ENCODE measurements around the gene SKOR2. TPM values are rescaled to one million over a fixed set of nuclear protein-coding genes. Genes with fewer than 3 reads are reported as not detected.
"Not testable (repeated sequence)": the region's sequence is repeated elsewhere in the genome, so short reads cannot be mapped to it uniquely, and the experiment has no call there.

Gene SKOR2
- total and polyA plus RNA-seq, 10 donors, result not detected

DNA sequence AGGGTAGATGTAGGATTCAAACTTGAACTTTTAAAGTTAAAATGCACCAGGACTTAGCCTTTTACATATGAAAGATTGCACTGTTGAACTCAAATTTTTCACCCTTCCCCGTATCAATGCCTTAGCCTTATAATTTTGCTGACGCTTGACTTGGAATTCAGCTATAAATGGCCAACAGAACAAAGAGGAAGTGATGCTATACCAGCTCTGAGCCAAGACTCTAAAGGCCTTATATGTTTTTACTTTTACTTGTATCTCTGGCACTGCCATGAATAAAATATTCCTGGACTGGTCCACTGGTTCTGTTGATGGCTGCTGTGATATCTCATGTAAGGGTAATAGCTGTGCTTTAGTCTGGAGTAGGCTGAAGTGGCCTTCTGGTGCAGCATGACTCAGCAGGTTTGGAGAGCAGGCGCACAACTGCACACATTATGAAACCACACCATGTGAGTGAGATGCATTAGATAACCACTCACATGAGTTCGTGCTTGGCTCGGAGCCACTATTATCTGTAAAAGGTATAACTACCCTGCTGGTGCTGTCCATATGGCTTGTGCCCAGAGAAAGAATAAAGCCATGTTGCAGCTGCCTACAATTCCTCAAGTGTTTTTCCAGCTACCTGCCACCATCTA, 66.9 kb downstream of the SKOR2 start:
- Histone ChIP-seq H3K27me3 (replicated peaks in 1 of 7) (peaks cover 0 to 8% (median 3%) of the 10 kb centered on the region in 7 donors), H3K4me1 (no peaks in the 10 kb centered on the region), H3K9me3 (peaks cover 4 to 28% (median 17%) of the 10 kb centered on the region in 8 donors), H3K4me3 (no peak overlapping the region), H3K27ac (no peak overlapping the region), H3K36me3 (no peaks in the 10 kb centered on the region)
- intact Hi-C loops (cut with DNase I; ENCODE audit: low total_unique reads), result no loop called here
- WGBS, 5 donors, result 69 to 93% (median 73%) methylated on average over 5 of the region's 5 CpGs
- TF ChIP-seq, protein P1, sequence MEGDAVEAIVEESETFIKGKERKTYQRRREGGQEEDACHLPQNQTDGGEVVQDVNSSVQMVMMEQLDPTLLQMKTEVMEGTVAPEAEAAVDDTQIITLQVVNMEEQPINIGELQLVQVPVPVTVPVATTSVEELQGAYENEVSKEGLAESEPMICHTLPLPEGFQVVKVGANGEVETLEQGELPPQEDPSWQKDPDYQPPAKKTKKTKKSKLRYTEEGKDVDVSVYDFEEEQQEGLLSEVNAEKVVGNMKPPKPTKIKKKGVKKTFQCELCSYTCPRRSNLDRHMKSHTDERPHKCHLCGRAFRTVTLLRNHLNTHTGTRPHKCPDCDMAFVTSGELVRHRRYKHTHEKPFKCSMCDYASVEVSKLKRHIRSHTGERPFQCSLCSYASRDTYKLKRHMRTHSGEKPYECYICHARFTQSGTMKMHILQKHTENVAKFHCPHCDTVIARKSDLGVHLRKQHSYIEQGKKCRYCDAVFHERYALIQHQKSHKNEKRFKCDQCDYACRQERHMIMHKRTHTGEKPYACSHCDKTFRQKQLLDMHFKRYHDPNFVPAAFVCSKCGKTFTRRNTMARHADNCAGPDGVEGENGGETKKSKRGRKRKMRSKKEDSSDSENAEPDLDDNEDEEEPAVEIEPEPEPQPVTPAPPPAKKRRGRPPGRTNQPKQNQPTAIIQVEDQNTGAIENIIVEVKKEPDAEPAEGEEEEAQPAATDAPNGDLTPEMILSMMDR (IDR thresholded peaks at IDR 0.05 in 8 of 11, conservative IDR thresholded peaks at IDR 0.05 in 3 of 11), result no peak
- TF ChIP-seq POLR2AphosphoS5 (IDR thresholded peaks at IDR 0.05) (no peak), POLR2A (IDR thresholded peaks at IDR 0.05) (no peak)
- DNase-seq, result no peak

DNA sequence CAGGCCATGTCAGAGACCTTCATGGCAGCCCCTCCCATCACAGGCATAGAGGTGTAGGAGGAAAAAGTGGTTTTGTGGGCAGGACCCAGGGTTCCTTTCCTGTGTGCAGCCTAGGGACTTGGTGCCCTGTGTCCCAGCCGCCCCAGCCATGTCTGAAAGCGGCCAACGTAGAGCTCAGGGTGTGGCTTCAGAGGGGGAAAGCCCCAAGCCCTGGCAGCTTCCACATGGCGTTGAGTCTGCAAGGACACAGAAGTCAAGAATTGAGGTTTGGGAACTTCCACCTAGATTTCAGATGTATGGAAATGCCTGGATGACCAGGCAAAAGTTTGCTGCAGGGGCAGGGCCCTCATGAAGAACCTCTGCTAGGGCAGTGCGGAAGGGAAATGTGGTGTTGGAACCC, 69.3 kb downstream of the SKOR2 start:
- intact Hi-C loops (cut with DNase I; ENCODE audit: low total_unique reads), result not testable (repeated sequence)

DNA sequence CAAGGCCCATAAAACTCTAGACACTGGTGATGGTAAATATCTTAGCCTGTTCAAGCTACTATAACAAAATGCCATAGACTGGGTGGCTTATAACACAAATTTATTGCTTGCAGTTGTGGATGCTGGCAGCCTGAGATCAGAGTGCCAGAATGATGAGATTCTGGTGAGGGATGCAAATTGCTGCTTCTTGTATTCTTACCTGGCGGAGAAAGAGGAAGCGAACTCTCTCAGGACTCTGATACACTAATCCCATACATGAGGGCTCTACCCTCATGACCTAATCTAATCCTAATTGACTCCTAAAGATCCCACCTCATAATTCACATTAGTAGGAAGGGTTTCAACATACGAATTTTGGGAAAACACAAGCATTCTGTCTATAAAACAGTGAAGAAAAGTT, 70.7 kb downstream of the SKOR2 start:
- H3K9me3 ChIP-seq, result peaks cover 4 to 28% (median 17%) of the 10 kb centered on the region in 8 donors
- no peaks in the 10 kb centered on the region for H3K36me3 ChIP-seq
- H3K4me1 ChIP-seq, result peaks cover 0 to 7% (median 0%) of the 10 kb centered on the region in 6 donors
- TF ChIP-seq, protein P1 (IDR thresholded peaks at IDR 0.05 in 8 of 11, conservative IDR thresholded peaks at IDR 0.05 in 3 of 11), result no peak
- TF ChIP-seq POLR2AphosphoS5 (IDR thresholded peaks at IDR 0.05) (no peak), POLR2A (IDR thresholded peaks at IDR 0.05) (no peak)
- no peak overlapping the region for H3K4me3 ChIP-seq
- intact Hi-C loops (cut with DNase I; ENCODE audit: low total_unique reads), result no loop called here
- H3K27me3 ChIP-seq (replicated peaks in 1 of 7), result no peaks in the 10 kb centered on the region
- 69 to 81% (median 79%) methylated on average over 3 of the region's 3 CpGs for WGBS, 5 donors
- no peak overlapping the region for H3K27ac ChIP-seq
- DNase-seq, result no peak

More for the DNA sequence above, 69.3 kb downstream of the SKOR2 start:
- H3K9me3 ChIP-seq, result peaks cover 4 to 28% (median 17%) of the 10 kb centered on the region in 8 donors
- WGBS, 5 donors, result 77 to 85% (median 80%) methylated on average over 5 of the region's 5 CpGs
- H3K36me3 ChIP-seq; H3K27ac ChIP-seq; H3K4me3 ChIP-seq; H3K4me1 ChIP-seq; DNase-seq; H3K27me3 ChIP-seq (replicated peaks in 1 of 7): not testable (repeated sequence)

DNA sequence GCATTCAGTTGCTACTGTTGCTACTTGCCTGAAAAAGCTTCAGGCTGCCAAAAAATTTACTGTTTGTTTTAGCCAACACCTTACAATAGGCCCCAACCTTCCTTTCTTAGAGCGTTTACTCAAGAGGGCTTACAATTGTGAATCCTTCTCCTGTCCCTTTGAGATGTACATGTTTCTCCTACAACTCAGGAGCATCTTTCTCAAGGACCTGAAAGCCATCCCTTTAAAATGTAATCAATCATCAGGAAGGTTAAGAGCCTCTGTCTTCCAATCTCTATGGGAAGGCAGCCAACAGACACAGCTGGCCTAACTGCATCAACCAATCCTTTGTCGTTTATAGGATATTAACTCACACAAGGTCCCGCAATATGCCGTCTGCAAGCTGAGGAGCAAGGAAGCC, 71.9 kb downstream of the SKOR2 start:
- no peaks in the 10 kb centered on the region for H3K36me3 ChIP-seq
- H3K9me3 ChIP-seq, result peaks cover 4 to 16% (median 8%) of the 10 kb centered on the region in 8 donors
- H3K27me3 ChIP-seq (replicated peaks in 1 of 7), result no peaks in the 10 kb centered on the region
- no peak overlapping the region for H3K27ac ChIP-seq
- intact Hi-C loops (cut with DNase I; ENCODE audit: low total_unique reads), result no loop called here
- WGBS, 5 donors, result 74 to 91% (median 82%) methylated on average over 4 of the region's 4 CpGs
- no peak for DNase-seq
- TF ChIP-seq POLR2AphosphoS5 (IDR thresholded peaks at IDR 0.05) (no peak), POLR2A (IDR thresholded peaks at IDR 0.05) (no peak)
- TF ChIP-seq, protein P1 (IDR thresholded peaks at IDR 0.05 in 8 of 11, conservative IDR thresholded peaks at IDR 0.05 in 3 of 11), result no peak
- H3K4me3 ChIP-seq, result no peak overlapping the region
- peaks cover 7 to 19% (median 10%) of the 10 kb centered on the region in 6 donors for H3K4me1 ChIP-seq

Data from spleen (tissue), 11 donors.